ENCODE results near the gene AGMO. TPM values are rescaled to one million over a fixed set of nuclear protein-coding genes. Genes with fewer than 3 reads are reported as not detected.

AGMO gene
- total RNA-seq = not detected

DNA sequence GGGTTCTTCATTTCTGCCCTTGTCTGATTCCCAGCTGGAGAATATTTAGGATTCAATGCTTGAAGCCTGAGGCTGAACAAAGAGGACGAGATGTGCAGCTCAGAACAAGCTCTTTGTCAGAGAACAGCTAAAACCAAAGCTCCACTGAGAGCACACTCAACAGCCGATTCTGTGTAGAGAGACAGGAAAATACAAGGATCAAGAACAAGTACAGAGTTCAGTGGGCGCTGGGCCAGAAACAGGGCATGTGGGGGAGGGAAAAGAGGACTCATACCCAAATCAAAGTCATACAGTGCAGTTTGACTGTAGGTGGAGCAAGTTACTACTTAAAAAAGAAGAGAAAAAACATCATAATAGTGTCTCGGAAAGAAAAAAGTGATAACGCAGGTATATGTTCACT is at the start of gene AGMO:
AGMO (minus strand) TSS at position 181 of the 400 bp plus-strand sequence.
- POLR2A ChIA-PET = no interaction called here
- H3K27me3 Mint-ChIP-seq = no peaks in the 10 kb centered on the region

DNA sequence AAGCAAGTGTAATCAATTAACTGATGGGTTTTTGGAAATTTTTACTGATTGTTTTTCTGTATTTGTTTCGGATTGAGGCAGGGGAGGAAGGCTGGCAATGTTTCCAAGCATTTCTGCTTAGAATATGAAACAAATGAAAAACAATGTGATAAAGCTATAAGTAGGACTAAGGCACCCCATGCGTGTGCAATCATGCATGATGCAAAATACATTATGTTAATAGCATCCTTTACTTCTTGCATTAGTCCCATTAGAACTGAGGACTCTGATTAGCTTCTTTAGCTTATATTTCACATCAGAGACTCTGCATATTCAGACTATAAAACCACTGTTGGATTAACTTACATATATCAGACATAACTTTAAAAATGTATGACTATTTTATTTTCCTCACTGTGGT is 48.7 kb upstream of the AGMO start:
- Mint-ChIP-seq H3K27ac (no peak overlapping the region), H3K36me3 (ENCODE audit: low read depth) (no peaks in the 10 kb centered on the region), H3K4me1 (ENCODE audit: low read depth) (no peaks in the 10 kb centered on the region), H3K4me3 (no peak overlapping the region), H3K27me3 (no peaks in the 10 kb centered on the region), H3K9me3 (peaks cover 3% of the 10 kb centered on the region)
- DNase-seq = no peak
- ChIA-PET CTCF (no interaction called here), POLR2A (no interaction called here)
- intact Hi-C loops (cut with micrococcal nuclease) = no loop called here
- TF ChIP-seq, protein P1, sequence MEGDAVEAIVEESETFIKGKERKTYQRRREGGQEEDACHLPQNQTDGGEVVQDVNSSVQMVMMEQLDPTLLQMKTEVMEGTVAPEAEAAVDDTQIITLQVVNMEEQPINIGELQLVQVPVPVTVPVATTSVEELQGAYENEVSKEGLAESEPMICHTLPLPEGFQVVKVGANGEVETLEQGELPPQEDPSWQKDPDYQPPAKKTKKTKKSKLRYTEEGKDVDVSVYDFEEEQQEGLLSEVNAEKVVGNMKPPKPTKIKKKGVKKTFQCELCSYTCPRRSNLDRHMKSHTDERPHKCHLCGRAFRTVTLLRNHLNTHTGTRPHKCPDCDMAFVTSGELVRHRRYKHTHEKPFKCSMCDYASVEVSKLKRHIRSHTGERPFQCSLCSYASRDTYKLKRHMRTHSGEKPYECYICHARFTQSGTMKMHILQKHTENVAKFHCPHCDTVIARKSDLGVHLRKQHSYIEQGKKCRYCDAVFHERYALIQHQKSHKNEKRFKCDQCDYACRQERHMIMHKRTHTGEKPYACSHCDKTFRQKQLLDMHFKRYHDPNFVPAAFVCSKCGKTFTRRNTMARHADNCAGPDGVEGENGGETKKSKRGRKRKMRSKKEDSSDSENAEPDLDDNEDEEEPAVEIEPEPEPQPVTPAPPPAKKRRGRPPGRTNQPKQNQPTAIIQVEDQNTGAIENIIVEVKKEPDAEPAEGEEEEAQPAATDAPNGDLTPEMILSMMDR (IDR thresholded peaks at IDR 0.05) = no peak
- no peak for ATAC-seq

More for the DNA sequence above, at the start of gene AGMO:
- H3K36me3 Mint-ChIP-seq (ENCODE audit: low read depth) = no peaks in the 10 kb centered on the region
- DNase-seq (no peak), ATAC-seq (no peak)
- H3K4me1 Mint-ChIP-seq (ENCODE audit: low read depth) = no peaks in the 10 kb centered on the region
- no peak within 1 kb of the TSS for H3K27ac Mint-ChIP-seq
- TF ChIP-seq, protein P1 (IDR thresholded peaks at IDR 0.05) = no peak
- intact Hi-C loops (cut with micrococcal nuclease) = no loop called here
- H3K9me3 Mint-ChIP-seq = peaks cover 2% of the 10 kb centered on the region
- no peak within 1 kb of the TSS for H3K4me3 Mint-ChIP-seq
- CTCF ChIA-PET = no interaction called here

DNA sequence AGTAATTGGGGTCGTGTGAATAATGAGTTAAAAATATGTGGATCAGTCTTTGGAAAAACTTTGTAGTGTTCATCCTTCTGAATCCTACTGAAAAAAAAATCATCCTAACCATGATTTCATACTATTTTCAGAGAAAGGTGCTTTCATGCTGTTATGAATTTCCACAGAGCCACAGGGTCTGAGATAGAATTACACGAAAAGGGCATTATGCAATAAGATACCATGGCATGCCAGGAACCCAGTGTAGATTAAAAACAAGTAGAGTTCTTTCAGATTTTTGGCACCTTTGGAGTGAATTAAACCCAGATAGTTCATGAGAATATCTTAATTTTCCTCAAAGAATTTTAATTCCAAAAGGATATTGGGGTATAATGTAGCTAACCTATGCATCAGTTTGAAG is 47.5 kb upstream of the AGMO start:
- TF ChIP-seq, protein P1 (IDR thresholded peaks at IDR 0.05) = no peak
- peaks cover 3% of the 10 kb centered on the region for H3K9me3 Mint-ChIP-seq
- no peak overlapping the region for H3K4me3 Mint-ChIP-seq
- no peaks in the 10 kb centered on the region for H3K4me1 Mint-ChIP-seq (ENCODE audit: low read depth)
- ATAC-seq (no peak), DNase-seq (no peak)
- ChIA-PET CTCF (no interaction called here), POLR2A (no interaction called here)
- H3K36me3 Mint-ChIP-seq (ENCODE audit: low read depth) = no peaks in the 10 kb centered on the region
- no peaks in the 10 kb centered on the region for H3K27me3 Mint-ChIP-seq
- H3K27ac Mint-ChIP-seq = no peak overlapping the region
- intact Hi-C loops (cut with micrococcal nuclease) = no loop called here

DNA sequence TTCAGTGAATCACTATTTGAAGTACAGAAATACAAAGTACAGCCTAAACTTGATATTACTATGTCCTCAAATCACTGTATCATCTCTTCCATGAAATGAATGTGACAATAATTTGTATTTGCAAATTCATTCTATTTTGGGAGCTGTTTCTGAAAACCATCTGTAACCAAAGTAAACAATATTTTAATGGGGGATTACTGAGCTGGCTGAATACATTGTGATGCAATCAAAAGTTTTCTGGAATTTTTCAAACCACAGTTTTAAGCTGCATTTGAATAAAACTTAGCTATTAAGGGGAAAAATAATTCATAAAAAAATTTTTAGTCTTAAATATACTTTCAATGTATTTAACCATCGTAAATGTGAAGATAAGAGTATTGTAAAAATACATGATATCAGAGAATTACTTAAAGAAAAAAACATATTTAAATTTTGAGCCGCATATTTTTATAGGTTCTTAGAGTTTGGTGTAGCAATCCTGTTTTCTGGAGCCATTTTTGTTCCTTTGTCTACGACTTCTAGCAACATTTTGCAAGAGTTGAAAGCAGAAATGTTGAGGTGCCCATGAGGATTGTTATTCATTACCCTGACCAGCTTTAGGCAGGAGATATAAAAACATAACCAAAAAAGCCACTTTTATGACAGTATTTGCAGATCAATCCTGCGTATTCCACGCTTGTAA is 45.9 kb upstream of the AGMO start:
- ATAC-seq = no peak
- peaks cover 3% of the 10 kb centered on the region for H3K9me3 Mint-ChIP-seq
- H3K4me3 Mint-ChIP-seq = no peak overlapping the region
- no peaks in the 10 kb centered on the region for H3K4me1 Mint-ChIP-seq (ENCODE audit: low read depth)
- TF ChIP-seq, protein P1 (IDR thresholded peaks at IDR 0.05) = no peak
- H3K27ac Mint-ChIP-seq = no peak overlapping the region
- intact Hi-C loops (cut with micrococcal nuclease) = no loop called here
- no peak for DNase-seq
- ChIA-PET POLR2A (no interaction called here), CTCF (no interaction called here)
- no peaks in the 10 kb centered on the region for H3K27me3 Mint-ChIP-seq
- no peaks in the 10 kb centered on the region for H3K36me3 Mint-ChIP-seq (ENCODE audit: low read depth)

DNA sequence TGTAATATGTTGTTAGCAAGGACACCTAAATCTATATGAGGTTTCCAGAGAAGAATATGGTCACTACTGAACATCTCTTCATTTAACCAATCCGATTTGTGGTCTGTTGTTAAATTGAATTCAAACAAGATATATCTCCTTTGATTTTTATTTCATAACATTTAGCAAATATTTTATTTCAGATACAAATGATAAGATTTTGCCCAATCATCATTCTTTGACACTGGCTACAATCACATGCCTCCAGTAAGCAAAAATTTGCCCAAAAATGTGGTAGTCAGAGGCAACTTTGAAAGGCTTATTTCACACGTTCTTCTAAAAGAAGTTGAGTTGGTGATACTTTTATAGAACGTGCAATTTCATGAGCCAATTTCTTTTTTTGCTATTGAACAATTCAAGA is 44.7 kb upstream of the AGMO start:
- TF ChIP-seq, protein P1 (IDR thresholded peaks at IDR 0.05) = no peak
- Mint-ChIP-seq H3K4me3 (no peak overlapping the region), H3K4me1 (ENCODE audit: low read depth) (no peaks in the 10 kb centered on the region), H3K36me3 (ENCODE audit: low read depth) (no peaks in the 10 kb centered on the region), H3K27me3 (no peaks in the 10 kb centered on the region), H3K9me3 (peaks cover 3% of the 10 kb centered on the region), H3K27ac (no peak overlapping the region)
- DNase-seq (no peak), ATAC-seq (no peak)
- intact Hi-C loops (cut with micrococcal nuclease) = no loop called here
- ChIA-PET CTCF (no interaction called here), POLR2A (no interaction called here)
